Memory B cell (primary cell): Measurements from ENCODE around the gene GALNT17.
"Not testable (repeated sequence)": the region's sequence is repeated elsewhere in the genome, so short reads cannot be mapped to it uniquely, and the experiment has no call there.

Experiments
- ATAC-seq: fragments of 150-1000 bp; cut with Tn5 transposase; 2 replicates; pipeline ENCODE4 v1.10.0; 2021; ENCODE audit warnings: low read depth, mild to moderate bottlenecking, moderate library complexity
- DNase-seq, 2 donors: peaks; one replicate each; pipeline ENCODE4 v3.0.0; 2022; ENCODE audit warnings: low spot score in 2 of 2
- H3K27ac Mint-ChIP-seq: one replicate; pipeline ENCODE4 v1.8.0; 2022; ENCODE audit warnings: mild to moderate bottlenecking, moderate library complexity, mixed read lengths
- H3K27me3 Mint-ChIP-seq: one replicate; pipeline ENCODE4 v1.8.0; 2022; ENCODE audit warnings: mixed read lengths
- H3K36me3 Mint-ChIP-seq: one replicate; pipeline ENCODE4 v1.8.0; 2022; ENCODE audit warnings: mild to moderate bottlenecking, mixed read lengths
- H3K4me1 Mint-ChIP-seq: one replicate; pipeline ENCODE4 v1.8.0; 2022; ENCODE audit warnings: mixed read lengths
- H3K4me3 Mint-ChIP-seq: one replicate; pipeline ENCODE4 v1.8.0; 2022; ENCODE audit warnings: mild to moderate bottlenecking, moderate library complexity, mixed read lengths
- H3K9me3 Mint-ChIP-seq: one replicate; pipeline ENCODE4 v1.8.0; 2022; ENCODE audit warnings: mixed read lengths

GALNT17 gene

GRCh38 chr7:71191771-71192170 is 59.8 kb downstream of the GALNT17 start:
- no peaks in the 10 kb centered on the region for H3K4me1 Mint-ChIP-seq
- H3K27ac Mint-ChIP-seq, result no peak overlapping the region
- no peaks in the 10 kb centered on the region for H3K27me3 Mint-ChIP-seq
- no peak for DNase-seq
- no peak overlapping the region for H3K4me3 Mint-ChIP-seq
- ATAC-seq, result no peak
- peaks cover 5% of the 10 kb centered on the region for H3K9me3 Mint-ChIP-seq
- H3K36me3 Mint-ChIP-seq, result no peaks in the 10 kb centered on the region

- Mint-ChIP-seq H3K4me3 (no peak overlapping the region), H3K9me3 (peaks cover 5% of the 10 kb centered on the region), H3K36me3 (no peaks in the 10 kb centered on the region), H3K27me3 (no peaks in the 10 kb centered on the region), H3K27ac (no peak overlapping the region), H3K4me1 (no peaks in the 10 kb centered on the region)
- ATAC-seq (no peak), DNase-seq (no peak)
Measured at GRCh38 chr7:71193099-71193810, 61.3 kb downstream of the GALNT17 start.

GRCh38 chr7:71198391-71198790 is 66.4 kb downstream of the GALNT17 start:
- Mint-ChIP-seq H3K9me3 (peaks cover 6% of the 10 kb centered on the region), H3K4me3 (no peak overlapping the region), H3K27me3 (no peaks in the 10 kb centered on the region), H3K4me1 (no peaks in the 10 kb centered on the region), H3K27ac (no peak overlapping the region), H3K36me3 (no peaks in the 10 kb centered on the region)
- DNase-seq (no peak), ATAC-seq (no peak)

GRCh38 chr7:71198887-71199286 is 66.9 kb downstream of the GALNT17 start:
- Mint-ChIP-seq H3K4me1 (no peaks in the 10 kb centered on the region), H3K27ac (no peak overlapping the region), H3K36me3 (no peaks in the 10 kb centered on the region), H3K4me3 (no peak overlapping the region), H3K27me3 (no peaks in the 10 kb centered on the region), H3K9me3 (peaks cover 6% of the 10 kb centered on the region)
- ATAC-seq (no peak), DNase-seq (no peak)

- H3K36me3 Mint-ChIP-seq, result no peaks in the 10 kb centered on the region
Measured at GRCh38 chr7:71206184-71206583, 74.2 kb downstream of the GALNT17 start.

GRCh38 chr7:71208881-71209280 is 76.9 kb downstream of the GALNT17 start:
- H3K9me3 Mint-ChIP-seq, result peaks cover 5% of the 10 kb centered on the region
- ATAC-seq (no peak), DNase-seq (no peak)
- H3K4me1 Mint-ChIP-seq, result no peaks in the 10 kb centered on the region
- no peak overlapping the region for H3K4me3 Mint-ChIP-seq
- no peaks in the 10 kb centered on the region for H3K36me3 Mint-ChIP-seq
- H3K27ac Mint-ChIP-seq, result no peak overlapping the region
- H3K27me3 Mint-ChIP-seq, result no peaks in the 10 kb centered on the region

More at GRCh38 chr7:71206184-71206583, 74.2 kb downstream of the GALNT17 start:
- DNase-seq (no peak), ATAC-seq (no peak)
- Mint-ChIP-seq H3K4me1 (no peaks in the 10 kb centered on the region), H3K4me3 (no peak overlapping the region), H3K27ac (no peak overlapping the region), H3K27me3 (no peaks in the 10 kb centered on the region), H3K9me3 (peaks cover 4% of the 10 kb centered on the region)

- H3K36me3 Mint-ChIP-seq, H3K9me3 Mint-ChIP-seq, DNase-seq, H3K27ac Mint-ChIP-seq, H3K4me3 Mint-ChIP-seq, H3K4me1 Mint-ChIP-seq, ATAC-seq, H3K27me3 Mint-ChIP-seq: not testable (repeated sequence)
Measured at GRCh38 chr7:71209484-71209883, 77.5 kb downstream of the GALNT17 start.

GRCh38 chr7:71210220-71210619 is 78.3 kb downstream of the GALNT17 start:
- Mint-ChIP-seq H3K4me3 (no peak overlapping the region), H3K36me3 (no peaks in the 10 kb centered on the region), H3K27me3 (no peaks in the 10 kb centered on the region), H3K4me1 (no peaks in the 10 kb centered on the region), H3K27ac (no peak overlapping the region), H3K9me3 (peaks cover 5% of the 10 kb centered on the region)
- DNase-seq, result no peak
- no peak for ATAC-seq

GRCh38 chr7:71212433-71212832 is 80.5 kb downstream of the GALNT17 start:
- not testable (repeated sequence) for ATAC-seq, H3K27ac Mint-ChIP-seq, H3K27me3 Mint-ChIP-seq, H3K4me3 Mint-ChIP-seq, H3K4me1 Mint-ChIP-seq, DNase-seq, H3K9me3 Mint-ChIP-seq, H3K36me3 Mint-ChIP-seq

GRCh38 chr7:71216211-71216610 is 84.3 kb downstream of the GALNT17 start:
- H3K27ac Mint-ChIP-seq, result no peak overlapping the region
- DNase-seq (no peak), ATAC-seq (no peak)
- H3K4me3 Mint-ChIP-seq, result no peak overlapping the region
- H3K27me3 Mint-ChIP-seq, result no peaks in the 10 kb centered on the region
- no peaks in the 10 kb centered on the region for H3K4me1 Mint-ChIP-seq
- H3K9me3 Mint-ChIP-seq, result peaks cover 14% of the 10 kb centered on the region
- H3K36me3 Mint-ChIP-seq, result no peaks in the 10 kb centered on the region

GRCh38 chr7:71220210-71220695 is 88.3 kb downstream of the GALNT17 start:
- Mint-ChIP-seq H3K4me3 (no peak overlapping the region), H3K27me3 (no peaks in the 10 kb centered on the region), H3K27ac (no peak overlapping the region), H3K36me3 (no peaks in the 10 kb centered on the region), H3K4me1 (no peaks in the 10 kb centered on the region), H3K9me3 (peaks cover 14% of the 10 kb centered on the region)
- no peak for DNase-seq
- no peak for ATAC-seq

GRCh38 chr7:71221049-71221448 is 89.1 kb downstream of the GALNT17 start:
- Mint-ChIP-seq H3K4me1 (no peaks in the 10 kb centered on the region), H3K4me3 (no peak overlapping the region), H3K27me3 (no peaks in the 10 kb centered on the region), H3K27ac (no peak overlapping the region), H3K9me3 (peaks cover 11% of the 10 kb centered on the region), H3K36me3 (no peaks in the 10 kb centered on the region)
- DNase-seq, result no peak
- ATAC-seq, result no peak

GRCh38 chr7:71221549-71221948 is 89.6 kb downstream of the GALNT17 start:
- no peaks in the 10 kb centered on the region for H3K36me3 Mint-ChIP-seq
- H3K27ac Mint-ChIP-seq, result no peak overlapping the region
- H3K4me1 Mint-ChIP-seq, result no peaks in the 10 kb centered on the region
- DNase-seq (no peak), ATAC-seq (no peak)
- no peak overlapping the region for H3K4me3 Mint-ChIP-seq
- H3K9me3 Mint-ChIP-seq, result peaks cover 11% of the 10 kb centered on the region
- no peaks in the 10 kb centered on the region for H3K27me3 Mint-ChIP-seq

- Mint-ChIP-seq H3K4me3 (no peak overlapping the region), H3K9me3 (peaks cover 12% of the 10 kb centered on the region), H3K36me3 (no peaks in the 10 kb centered on the region), H3K4me1 (no peaks in the 10 kb centered on the region), H3K27ac (no peak overlapping the region), H3K27me3 (no peaks in the 10 kb centered on the region)
- no peak for ATAC-seq
- no peak for DNase-seq
Measured at GRCh38 chr7:71227126-71227525, 95.2 kb downstream of the GALNT17 start.

- Mint-ChIP-seq H3K4me1 (no peaks in the 10 kb centered on the region), H3K27ac (no peak overlapping the region), H3K27me3 (no peaks in the 10 kb centered on the region), H3K9me3 (peaks cover 13% of the 10 kb centered on the region), H3K4me3 (no peak overlapping the region), H3K36me3 (no peaks in the 10 kb centered on the region)
- no peak for DNase-seq
- ATAC-seq, result no peak
Measured at GRCh38 chr7:71229148-71229547, 97.2 kb downstream of the GALNT17 start.
